Osteoblast (primary cell): ENCODE measurements around the gene SIX2. TPM values are rescaled to one million over a fixed set of nuclear protein-coding genes. Genes with fewer than 3 reads are reported as not detected.

Source experiments
- DNase-seq: peaks from one replicate; pipeline ENCODE4 v3.0.0; 2011; ENCODE audit warnings: low spot score, mixed read lengths; ENCODE audit not compliant: insufficient read length; ENCODE audit errors: missing footprints
- H2AFZ ChIP-seq: 2 replicates; pipeline ENCODE4 v1.6.0; 2011; ENCODE audit warnings: mild to moderate bottlenecking, low read length
- H3K27ac ChIP-seq: 2 replicates; pipeline ENCODE4 v1.5.1; 2011; ENCODE audit warnings: mild to moderate bottlenecking, low read depth, low read length, moderate library complexity
- H3K27me3 ChIP-seq: 2 replicates; pipeline ENCODE4 v1.6.0; 2012; ENCODE audit warnings: mild to moderate bottlenecking, control low read depth, inconsistent platforms, low read length, moderate library complexity; ENCODE audit not compliant: insufficient read depth
- H3K36me3 ChIP-seq: 2 replicates; pipeline ENCODE4 v1.5.1; 2011; ENCODE audit warnings: mild to moderate bottlenecking, low read length, control low read depth, moderate library complexity; ENCODE audit not compliant: insufficient read depth
- H3K4me1 ChIP-seq: 2 replicates; pipeline ENCODE4 v1.5.1; 2011; ENCODE audit warnings: mild to moderate bottlenecking, low read length, control low read depth, moderate library complexity; ENCODE audit not compliant: insufficient read depth
- H3K4me2 ChIP-seq: 2 replicates; pipeline ENCODE4 v1.6.0; 2011; ENCODE audit warnings: mild to moderate bottlenecking, low read length; ENCODE audit not compliant: insufficient read depth
- H3K4me3 ChIP-seq: fragments of 200-600 bp; sonication (generic); 3 replicates; pipeline ENCODE4 v1.5.1; 2012; ENCODE audit warnings: mild to moderate bottlenecking, low read length, inconsistent platforms; ENCODE audit not compliant: insufficient read depth
- H3K79me2 ChIP-seq: 2 replicates; pipeline ENCODE4 v1.6.0; 2012; ENCODE audit warnings: mild to moderate bottlenecking, low read length, control low read depth, inconsistent platforms; ENCODE audit not compliant: insufficient read depth
- H3K9me3 ChIP-seq: 2 replicates; pipeline ENCODE4 v1.5.1; 2011; ENCODE audit warnings: low read depth, low read length, control low read depth
- H4K20me1 ChIP-seq: 2 replicates; pipeline ENCODE4 v1.6.0; 2012; ENCODE audit warnings: mild to moderate bottlenecking, low read length, control low read depth; ENCODE audit not compliant: insufficient read depth
- total RNA-seq: library from RNA; depleted of rRNA; stranded (reverse); fragments of >200 nt; gene quantifications from 2 replicates; pipeline ENCODE4 v1.2.3, GENCODE V29; 2012
- TF ChIP-seq, protein P1 (sequence below): IDR thresholded peaks from 2 replicates; pipeline ENCODE4 v1.5.1; 2011; ENCODE audit warnings: mild to moderate bottlenecking, low read depth, low read length, moderate library complexity; ENCODE audit errors: extremely low read depth

SIX2 gene
- total RNA-seq, 1 donor: 14.8 TPM

DNA sequence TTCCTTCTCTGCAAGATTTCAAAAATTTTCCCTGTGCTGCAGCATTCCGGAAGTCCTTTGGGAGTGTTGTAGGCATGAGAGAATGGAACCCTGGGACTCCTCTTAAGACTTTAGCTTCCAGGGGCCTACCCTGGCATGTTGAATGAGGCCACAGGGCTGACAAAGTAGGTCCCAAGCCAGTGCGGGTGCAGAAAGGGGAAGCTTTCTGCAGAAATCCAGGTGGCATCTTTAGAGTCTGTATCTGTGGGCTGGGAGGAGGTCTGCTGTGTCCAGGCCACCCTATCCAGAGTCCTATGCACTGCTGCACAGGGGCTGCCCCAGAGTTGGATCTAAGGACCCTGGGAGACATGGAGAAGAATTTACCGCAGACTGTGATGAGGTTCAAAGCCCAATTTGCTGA, 1.9 kb upstream of the SIX2 start:
- no peaks in the 10 kb centered on the region for H3K27me3 ChIP-seq

DNA sequence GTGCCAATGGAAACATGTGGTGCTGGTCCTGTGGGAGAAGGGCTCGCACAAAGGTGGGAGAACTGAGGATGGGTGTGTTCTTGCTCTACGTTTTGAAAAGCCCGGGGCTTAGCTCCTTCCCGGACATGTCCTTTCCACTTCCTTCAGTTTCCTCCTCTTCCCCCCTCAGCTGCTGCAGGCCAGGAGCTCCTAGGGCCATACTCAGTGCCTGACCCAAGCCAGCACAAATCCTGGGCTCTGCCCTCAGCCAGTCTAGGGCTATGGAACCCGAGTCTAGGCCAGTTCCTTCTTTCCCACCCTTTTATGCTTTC, 1.4 kb upstream of the SIX2 start:
- peak overlapping the region; percentile 86 for H3K4me3 ChIP-seq
- peaks cover 42% of the 10 kb centered on the region for H3K79me2 ChIP-seq
- TF ChIP-seq, protein P1, sequence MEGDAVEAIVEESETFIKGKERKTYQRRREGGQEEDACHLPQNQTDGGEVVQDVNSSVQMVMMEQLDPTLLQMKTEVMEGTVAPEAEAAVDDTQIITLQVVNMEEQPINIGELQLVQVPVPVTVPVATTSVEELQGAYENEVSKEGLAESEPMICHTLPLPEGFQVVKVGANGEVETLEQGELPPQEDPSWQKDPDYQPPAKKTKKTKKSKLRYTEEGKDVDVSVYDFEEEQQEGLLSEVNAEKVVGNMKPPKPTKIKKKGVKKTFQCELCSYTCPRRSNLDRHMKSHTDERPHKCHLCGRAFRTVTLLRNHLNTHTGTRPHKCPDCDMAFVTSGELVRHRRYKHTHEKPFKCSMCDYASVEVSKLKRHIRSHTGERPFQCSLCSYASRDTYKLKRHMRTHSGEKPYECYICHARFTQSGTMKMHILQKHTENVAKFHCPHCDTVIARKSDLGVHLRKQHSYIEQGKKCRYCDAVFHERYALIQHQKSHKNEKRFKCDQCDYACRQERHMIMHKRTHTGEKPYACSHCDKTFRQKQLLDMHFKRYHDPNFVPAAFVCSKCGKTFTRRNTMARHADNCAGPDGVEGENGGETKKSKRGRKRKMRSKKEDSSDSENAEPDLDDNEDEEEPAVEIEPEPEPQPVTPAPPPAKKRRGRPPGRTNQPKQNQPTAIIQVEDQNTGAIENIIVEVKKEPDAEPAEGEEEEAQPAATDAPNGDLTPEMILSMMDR: no peak
- peaks cover 4% of the 10 kb centered on the region for H3K36me3 ChIP-seq
- H3K4me2 ChIP-seq: peak overlapping the region; percentile 98
- no peaks in the 10 kb centered on the region for H3K9me3 ChIP-seq
- H3K27ac ChIP-seq: peak overlapping the region; percentile 93
- H3K4me1 ChIP-seq: peaks cover 34% of the 10 kb centered on the region
- H2AFZ ChIP-seq: peak overlapping the region; percentile 97
- peaks cover 15% of the 10 kb centered on the region for H4K20me1 ChIP-seq
- no peaks in the 10 kb centered on the region for H3K27me3 ChIP-seq
- DNase-seq: peak; percentile 91

More for the DNA sequence above, 1.9 kb upstream of the SIX2 start:
- peaks cover 37% of the 10 kb centered on the region for H3K79me2 ChIP-seq
- H3K4me1 ChIP-seq: peaks cover 34% of the 10 kb centered on the region
- peak overlapping the region; percentile 86 for H3K4me3 ChIP-seq
- DNase-seq: peak; percentile 82
- peak overlapping the region; percentile 93 for H3K27ac ChIP-seq
- peaks cover 3% of the 10 kb centered on the region for H3K36me3 ChIP-seq
- TF ChIP-seq, protein P1: no peak
- peak overlapping the region; percentile 98 for H3K4me2 ChIP-seq
- no peaks in the 10 kb centered on the region for H3K9me3 ChIP-seq
- no peak overlapping the region for H2AFZ ChIP-seq
- H4K20me1 ChIP-seq: peaks cover 12% of the 10 kb centered on the region

GRCh38 chr2:45009928-45010701, 863 bp upstream of the SIX2 start:
- Histone ChIP-seq H3K36me3 (peaks cover 4% of the 10 kb centered on the region), H3K4me3 (peak overlapping the region; percentile 86), H3K27me3 (no peaks in the 10 kb centered on the region), H3K4me1 (peaks cover 34% of the 10 kb centered on the region), H3K79me2 (peaks cover 44% of the 10 kb centered on the region), H3K4me2 (peak overlapping the region; percentile 98), H4K20me1 (peaks cover 15% of the 10 kb centered on the region), H3K9me3 (no peaks in the 10 kb centered on the region), H2AFZ (peak overlapping the region; percentile 97), H3K27ac (peak overlapping the region; percentile 93)
- DNase-seq: peak; percentile 99
- TF ChIP-seq, protein P1: no peak

DNA sequence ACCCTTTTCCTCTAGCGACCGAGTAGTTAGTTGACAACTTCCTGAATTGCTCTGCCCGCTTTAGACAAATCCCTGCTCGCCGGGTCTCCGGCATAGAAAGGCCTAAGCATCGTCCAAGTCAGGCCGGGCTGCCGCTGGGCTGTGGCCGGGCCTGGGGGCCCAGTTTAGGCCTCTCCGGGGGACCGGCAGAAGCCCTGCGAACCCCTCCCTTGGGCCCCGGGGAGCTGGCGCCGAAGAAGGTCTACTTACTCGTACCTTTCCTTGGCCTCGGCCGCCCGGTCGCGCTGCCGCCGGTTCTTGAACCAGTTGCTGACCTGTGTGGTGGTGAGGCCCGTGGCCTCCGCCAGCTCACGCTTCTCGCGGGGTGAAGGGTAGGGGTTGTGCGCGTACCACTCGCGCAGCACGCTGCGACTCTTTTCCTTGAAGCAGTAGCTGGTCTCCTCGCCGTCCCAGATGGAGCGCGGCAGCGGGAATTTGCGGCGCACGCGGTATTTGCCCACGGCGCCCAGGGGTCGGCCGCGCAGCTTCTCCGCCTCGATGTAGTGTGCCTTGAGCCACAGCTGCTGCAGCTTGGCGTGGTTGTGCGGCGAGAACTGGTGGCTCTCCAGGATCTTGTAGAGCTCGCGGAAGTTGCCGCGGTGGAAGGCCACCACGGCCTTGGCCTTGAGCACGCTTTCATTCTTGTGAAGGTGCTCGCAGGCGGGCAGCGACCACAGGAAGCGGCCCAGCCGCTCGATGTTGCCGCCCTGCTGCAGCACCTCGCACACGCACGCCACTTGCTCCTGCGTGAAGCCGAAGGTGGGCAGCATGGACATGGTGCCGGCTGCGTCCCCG, 739 bp downstream of the SIX2 start:
- H3K36me3 ChIP-seq: peaks cover 4% of the 10 kb centered on the region
- H3K9me3 ChIP-seq: no peaks in the 10 kb centered on the region
- peaks cover 44% of the 10 kb centered on the region for H3K79me2 ChIP-seq
- peak overlapping the region; percentile 86 for H3K4me3 ChIP-seq
- H3K4me1 ChIP-seq: peaks cover 26% of the 10 kb centered on the region
- DNase-seq: no peak
- H4K20me1 ChIP-seq: peaks cover 15% of the 10 kb centered on the region
- H3K4me2 ChIP-seq: peak overlapping the region; percentile 98
- TF ChIP-seq, protein P1: no peak
- H3K27me3 ChIP-seq: no peaks in the 10 kb centered on the region
- H2AFZ ChIP-seq: peak overlapping the region; percentile 81
- H3K27ac ChIP-seq: peak overlapping the region; percentile 57
